ENCODE measurements around the gene POLR3GL.

- TF ChIP-seq POLR2AphosphoS5 (IDR thresholded peaks at IDR 0.05; ENCODE audit: low read depth, low read length) (no peak), TAF1 (IDR thresholded peaks at IDR 0.05; ENCODE audit: borderline replicate concordance, low read depth, low read length) (no peak), POLR2A (IDR thresholded peaks at IDR 0.05; ENCODE audit: low read depth, low read length) (no peak)
These were observed 5.2 kb upstream of the POLR3GL start for GRCh38 chr1:145959333-145959732.
